Muscle of arm (tissue), 12 donors: ENCODE measurements around the gene BBX. TPM values are rescaled to one million over a fixed set of nuclear protein-coding genes. Genes with fewer than 3 reads are reported as not detected.
"Not testable (repeated sequence)": the region's sequence is repeated elsewhere in the genome, so short reads cannot be mapped to it uniquely, and the experiment has no call there.

Source experiments
- DNase-seq: peaks from one replicate; pipeline ENCODE4 v3.0.0-alpha.2; 2013
- polyA plus RNA-seq, 12 donors: library from polyadenylated mRNA; unstranded; fragments of 120-200 nt; gene quantifications; one replicate each; pipeline ENCODE4 v1.2.1, GENCODE V29; 2013; ENCODE audit not compliant: insufficient read length in 12 of 12

BBX gene
- polyA plus RNA-seq, 12 donors = 38.2 to 106 (median 49.0) TPM

GRCh38 chr3:107797586-107797985 is 274.8 kb downstream of the BBX start:
- DNase-seq = no peak

GRCh38 chr3:107798381-107798780 is 275.6 kb downstream of the BBX start:
- DNase-seq = no peak

- DNase-seq = no peak
These were observed 277.9 kb downstream of the BBX start for GRCh38 chr3:107800710-107801109.

- DNase-seq = no peak
These were observed 280.4 kb downstream of the BBX start for GRCh38 chr3:107803170-107803569.

- DNase-seq = no peak
These were observed 283.3 kb downstream of the BBX start for GRCh38 chr3:107806021-107806420.

GRCh38 chr3:107806536-107806935 is 283.8 kb downstream of the BBX start:
- no peak for DNase-seq

GRCh38 chr3:107810171-107811071 is 287.7 kb downstream of the BBX start:
- no peak for DNase-seq

- no peak for DNase-seq
These were observed 290.3 kb downstream of the BBX start for GRCh38 chr3:107813026-107813425.

GRCh38 chr3:107816107-107816506 is 293.3 kb downstream of the BBX start:
- no peak for DNase-seq

- DNase-seq = no peak
These were observed 294.3 kb downstream of the BBX start for GRCh38 chr3:107817076-107817475.

- no peak for DNase-seq
These were observed 295.3 kb downstream of the BBX start for GRCh38 chr3:107818025-107818424.

- no peak for DNase-seq
These were observed 296.9 kb downstream of the BBX start for GRCh38 chr3:107819656-107820055.

- no peak for DNase-seq
These were observed 299.5 kb downstream of the BBX start for GRCh38 chr3:107822308-107822707.

GRCh38 chr3:107824822-107825371 is 302.1 kb downstream of the BBX start:
- DNase-seq = no peak

- DNase-seq = no peak
These were observed 302.8 kb downstream of the BBX start for GRCh38 chr3:107825556-107825955.

GRCh38 chr3:107826727-107827126 is 304.0 kb downstream of the BBX start:
- no peak for DNase-seq

- no peak for DNase-seq
These were observed 306.4 kb downstream of the BBX start for GRCh38 chr3:107829185-107829584.

- DNase-seq = no peak
These were observed 308.8 kb downstream of the BBX start for GRCh38 chr3:107831590-107831989.

GRCh38 chr3:107833043-107833442 is 310.3 kb downstream of the BBX start:
- no peak for DNase-seq

GRCh38 chr3:107833722-107834416 is 311.1 kb downstream of the BBX start:
- no peak for DNase-seq

GRCh38 chr3:107835001-107835400 is 312.2 kb downstream of the BBX start:
- DNase-seq = not testable (repeated sequence)

- no peak for DNase-seq
These were observed 315.3 kb downstream of the BBX start for GRCh38 chr3:107837895-107838612.
